ENCODE measurements around the gene PRRX2. TPM values are rescaled to one million over a fixed set of nuclear protein-coding genes. Genes with fewer than 3 reads are reported as not detected.

Gene PRRX2
- total RNA-seq, 6 donors from 2014 or later = 0.61 to 5.8 (median 1.3) TPM; not detected in 3

- H3K9me3 ChIP-seq = no peaks in the 10 kb centered on the region
- no peak for TF ChIP-seq EP300 (IDR thresholded peaks at IDR 0.05)
- TF ChIP-seq CTCF (IDR thresholded peaks at IDR 0.05) = no peak
- no peak for TF ChIP-seq POLR2A (IDR thresholded peaks at IDR 0.05)
- TF ChIP-seq POLR2AphosphoS5 (IDR thresholded peaks at IDR 0.05) = no peak
- no peak overlapping the region for H3K4me3 ChIP-seq
- H3K27me3 ChIP-seq = no peaks in the 10 kb centered on the region
- no peaks in the 10 kb centered on the region for H3K4me1 ChIP-seq
- H3K27ac ChIP-seq = no peak overlapping the region
- DNase-seq (no peak), ATAC-seq (ENCODE audit: low FRiP score in 2 of 2) (no peak)
- WGBS, 2 donors = 94% methylated on average over 5 of the region's 7 CpGs; no CpG with 5 or more reads in 1 of the 2 donors
- no peaks in the 10 kb centered on the region for H3K36me3 ChIP-seq
These were observed 16.9 kb downstream of the PRRX2 start for GRCh38 chr9:129682381-129682780.

GRCh38 chr9:129685220-129685932, 19.9 kb downstream of the PRRX2 start:
- H3K27me3 ChIP-seq = no peaks in the 10 kb centered on the region
- no peaks in the 10 kb centered on the region for H3K9me3 ChIP-seq
- TF ChIP-seq POLR2A (IDR thresholded peaks at IDR 0.05) (no peak), CTCF (IDR thresholded peaks at IDR 0.05) (no peak), POLR2AphosphoS5 (IDR thresholded peaks at IDR 0.05) (no peak), EP300 (IDR thresholded peaks at IDR 0.05) (no peak)
- 83 to 84% methylated on average over 15 of the region's 15 CpGs for WGBS, 2 donors
- no peaks in the 10 kb centered on the region for H3K4me1 ChIP-seq
- H3K27ac ChIP-seq = no peak overlapping the region
- DNase-seq (no peak), ATAC-seq (ENCODE audit: low FRiP score in 2 of 2) (no peak)
- no peak overlapping the region for H3K4me3 ChIP-seq
- H3K36me3 ChIP-seq = no peaks in the 10 kb centered on the region

GRCh38 chr9:129685933-129686259, 20.4 kb downstream of the PRRX2 start:
- WGBS, 2 donors = 76 to 79% methylated on average over 3 of the region's 3 CpGs
- no peak for ATAC-seq (ENCODE audit: low FRiP score in 2 of 2)
- H3K27ac ChIP-seq = no peak overlapping the region
- H3K4me1 ChIP-seq = no peaks in the 10 kb centered on the region
- no peak for DNase-seq
- no peaks in the 10 kb centered on the region for H3K36me3 ChIP-seq
- TF ChIP-seq POLR2A (IDR thresholded peaks at IDR 0.05) (no peak), CTCF (IDR thresholded peaks at IDR 0.05) (no peak), EP300 (IDR thresholded peaks at IDR 0.05) (no peak), POLR2AphosphoS5 (IDR thresholded peaks at IDR 0.05) (no peak)
- H3K4me3 ChIP-seq = no peak overlapping the region
- no peaks in the 10 kb centered on the region for H3K27me3 ChIP-seq
- H3K9me3 ChIP-seq = no peaks in the 10 kb centered on the region

GRCh38 chr9:129686736-129687135, 21.3 kb downstream of the PRRX2 start:
- no peak overlapping the region for H3K4me3 ChIP-seq
- no peaks in the 10 kb centered on the region for H3K4me1 ChIP-seq
- DNase-seq (no peak), ATAC-seq (ENCODE audit: low FRiP score in 2 of 2) (no peak)
- WGBS, 2 donors = 56 to 73% methylated on average over 9 of the region's 9 CpGs
- H3K27ac ChIP-seq = no peak overlapping the region
- TF ChIP-seq POLR2AphosphoS5 (IDR thresholded peaks at IDR 0.05) = no peak
- no peak for TF ChIP-seq CTCF (IDR thresholded peaks at IDR 0.05)
- TF ChIP-seq EP300 (IDR thresholded peaks at IDR 0.05) = no peak
- no peak for TF ChIP-seq POLR2A (IDR thresholded peaks at IDR 0.05)
- H3K9me3 ChIP-seq = no peaks in the 10 kb centered on the region
- no peaks in the 10 kb centered on the region for H3K27me3 ChIP-seq
- H3K36me3 ChIP-seq = no peaks in the 10 kb centered on the region

GRCh38 chr9:129687391-129687790, 21.9 kb downstream of the PRRX2 start:
- Histone ChIP-seq H3K27me3 (no peaks in the 10 kb centered on the region), H3K27ac (no peak overlapping the region), H3K36me3 (no peaks in the 10 kb centered on the region), H3K4me3 (no peak overlapping the region), H3K4me1 (no peaks in the 10 kb centered on the region), H3K9me3 (no peaks in the 10 kb centered on the region)
- no peak for DNase-seq
- TF ChIP-seq POLR2A (IDR thresholded peaks at IDR 0.05) (no peak), EP300 (IDR thresholded peaks at IDR 0.05) (no peak), POLR2AphosphoS5 (IDR thresholded peaks at IDR 0.05) (no peak), CTCF (IDR thresholded peaks at IDR 0.05) (no peak)
- no peak for ATAC-seq (ENCODE audit: low FRiP score in 2 of 2)
- 83% methylated on average over 7 to 10 of the region's 10 CpGs for WGBS, 2 donors

All from upper lobe of left lung (tissue), 6 donors.